HEK293T (cell line): Measurements from ENCODE around the gene HS3ST6.

Source experiments
- ARNT ChIP-seq: fragments of 450-650 bp; IDR thresholded peaks from 2 replicates; pipeline ENCODE4 v1.6.1; 2017; ENCODE audit warnings: mild to moderate bottlenecking
- BHLHE40 ChIP-seq: fragments of 450-650 bp; IDR thresholded peaks from 2 replicates; pipeline ENCODE4 v1.6.1; 2016; ENCODE audit warnings: mild to moderate bottlenecking, moderate library complexity, borderline replicate concordance
- CTBP1 ChIP-seq: fragments of 450-650 bp; IDR thresholded peaks from 2 replicates; pipeline ENCODE4 v1.6.1; 2016; ENCODE audit warnings: borderline replicate concordance
- ELF4 ChIP-seq: fragments of 450-650 bp; IDR thresholded peaks from 2 replicates; pipeline ENCODE4 v1.6.1; 2017; ENCODE audit warnings: antibody characterized with exemption
- FOXK2 ChIP-seq: fragments of 450-650 bp; IDR thresholded peaks from 2 replicates; pipeline ENCODE4 v1.6.1; 2016; ENCODE audit warnings: mild to moderate bottlenecking
- FOXM1 ChIP-seq: fragments of 450-650 bp; IDR thresholded peaks from 2 replicates; pipeline ENCODE4 v1.6.1; 2017; ENCODE audit warnings: mild to moderate bottlenecking, borderline replicate concordance
- LEF1 ChIP-seq: fragments of 450-650 bp; IDR thresholded peaks from 2 replicates; pipeline ENCODE4 v1.6.1; 2017; ENCODE audit warnings: mild to moderate bottlenecking, borderline replicate concordance
- NFRKB ChIP-seq: fragments of 450-650 bp; IDR thresholded peaks from 2 replicates; pipeline ENCODE4 v1.6.1; 2016; ENCODE audit warnings: mild to moderate bottlenecking, moderate library complexity
- SUZ12 ChIP-seq: fragments of 450-650 bp; IDR thresholded peaks from 2 replicates; pipeline ENCODE4 v1.6.1; 2016; ENCODE audit warnings: mild to moderate bottlenecking
- ZNF384 ChIP-seq: fragments of 450-650 bp; IDR thresholded peaks from 2 replicates; pipeline ENCODE4 v1.6.1; 2016

- TF ChIP-seq ARNT (no peak), NFRKB (no peak), ELF4 (no peak), LEF1 (no peak), FOXK2 (no peak), FOXM1 (no peak), BHLHE40 (no peak), ZNF384 (no peak), CTBP1 (no peak), SUZ12 (no peak)
Measured at GRCh38 chr16:1923299-1924034, 5.3 kb upstream of the HS3ST6 start.
